Measurements from ENCODE around the gene VASH2. TPM values are rescaled to one million over a fixed set of nuclear protein-coding genes. Genes with fewer than 3 reads are reported as not detected.

VASH2 gene
- total RNA-seq, 4 donors from 2014 or later: 0.85 to 1.7 (median 1.1) TPM; not detected in 1

DNA sequence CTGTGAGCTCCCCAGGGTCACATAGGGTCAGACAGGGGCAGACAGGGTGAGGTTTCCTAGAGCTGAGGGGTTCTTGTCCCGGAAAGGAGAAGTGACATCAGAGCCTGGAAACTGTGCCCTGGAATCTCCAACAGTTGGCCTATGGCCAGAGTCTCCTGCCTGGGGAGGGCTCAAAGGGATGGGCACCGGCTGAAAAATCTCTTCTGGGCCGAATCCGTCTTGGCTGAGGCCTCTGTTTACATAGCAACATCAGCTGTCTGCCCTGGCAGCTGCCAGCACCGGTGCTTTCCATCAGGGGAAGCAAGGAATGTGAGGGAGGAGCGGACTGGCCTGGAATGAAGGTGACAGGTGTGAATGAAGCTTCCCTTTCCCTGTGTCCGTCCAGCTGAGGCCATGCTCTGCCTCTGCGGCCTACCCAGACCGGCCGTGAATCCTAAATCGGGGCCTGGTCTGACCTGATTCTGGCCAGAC is 30.7 kb downstream of the VASH2 start:
- Histone ChIP-seq H3K27me3 (no peaks in the 10 kb centered on the region), H3K9me3 (no peaks in the 10 kb centered on the region), H3K4me3 (no peak overlapping the region), H3K27ac (no peak overlapping the region), H3K4me1 (peaks cover 0 to 10% (median 0%) of the 10 kb centered on the region in 4 donors), H3K36me3 (no peaks in the 10 kb centered on the region)
- no peak for TF ChIP-seq POLR2A (IDR thresholded peaks at IDR 0.05)
- TF ChIP-seq, protein P1, sequence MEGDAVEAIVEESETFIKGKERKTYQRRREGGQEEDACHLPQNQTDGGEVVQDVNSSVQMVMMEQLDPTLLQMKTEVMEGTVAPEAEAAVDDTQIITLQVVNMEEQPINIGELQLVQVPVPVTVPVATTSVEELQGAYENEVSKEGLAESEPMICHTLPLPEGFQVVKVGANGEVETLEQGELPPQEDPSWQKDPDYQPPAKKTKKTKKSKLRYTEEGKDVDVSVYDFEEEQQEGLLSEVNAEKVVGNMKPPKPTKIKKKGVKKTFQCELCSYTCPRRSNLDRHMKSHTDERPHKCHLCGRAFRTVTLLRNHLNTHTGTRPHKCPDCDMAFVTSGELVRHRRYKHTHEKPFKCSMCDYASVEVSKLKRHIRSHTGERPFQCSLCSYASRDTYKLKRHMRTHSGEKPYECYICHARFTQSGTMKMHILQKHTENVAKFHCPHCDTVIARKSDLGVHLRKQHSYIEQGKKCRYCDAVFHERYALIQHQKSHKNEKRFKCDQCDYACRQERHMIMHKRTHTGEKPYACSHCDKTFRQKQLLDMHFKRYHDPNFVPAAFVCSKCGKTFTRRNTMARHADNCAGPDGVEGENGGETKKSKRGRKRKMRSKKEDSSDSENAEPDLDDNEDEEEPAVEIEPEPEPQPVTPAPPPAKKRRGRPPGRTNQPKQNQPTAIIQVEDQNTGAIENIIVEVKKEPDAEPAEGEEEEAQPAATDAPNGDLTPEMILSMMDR (IDR thresholded peaks at IDR 0.05): no peak
- DNase-seq: no peak

DNA sequence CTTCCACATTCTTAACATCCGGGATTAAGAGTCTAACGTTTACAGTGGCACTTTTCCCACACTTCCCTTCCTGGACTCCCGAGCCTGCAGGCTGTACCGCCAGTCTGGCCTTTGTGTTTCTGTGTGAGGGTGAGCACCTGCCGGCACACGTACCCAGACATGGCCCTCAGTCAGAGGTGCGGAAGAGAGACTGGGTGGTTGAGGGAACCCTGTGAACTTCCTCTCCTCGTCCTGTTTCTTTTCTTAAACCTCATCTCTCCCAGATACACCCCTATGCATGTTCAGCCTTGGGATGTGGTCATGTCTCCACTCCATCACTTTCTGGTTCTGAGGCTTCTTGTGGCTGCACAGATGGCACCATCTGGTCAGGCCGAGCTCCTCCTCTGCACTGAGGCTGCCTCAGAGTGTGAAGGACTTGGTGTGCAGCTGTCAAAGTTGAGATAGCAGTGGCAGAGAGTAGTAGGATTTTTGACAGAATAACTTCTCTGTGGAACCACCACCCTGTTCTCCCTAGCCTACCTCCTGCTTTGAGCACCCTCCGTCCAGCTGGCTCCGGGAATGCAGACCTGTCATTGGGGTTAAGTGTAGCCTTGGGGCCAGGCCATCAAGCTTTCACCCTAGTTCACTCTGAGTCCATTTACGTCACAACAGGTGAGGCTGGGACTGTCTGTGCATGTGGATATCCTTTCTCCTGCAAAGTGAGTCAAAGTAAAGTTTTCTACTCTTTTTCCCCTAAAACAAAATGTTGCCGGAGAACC is 31.4 kb downstream of the VASH2 start:
- TF ChIP-seq POLR2A (IDR thresholded peaks at IDR 0.05): no peak
- TF ChIP-seq, protein P1 (IDR thresholded peaks at IDR 0.05): no peak
- Histone ChIP-seq H3K27ac (no peak overlapping the region), H3K4me3 (no peak overlapping the region)

DNA sequence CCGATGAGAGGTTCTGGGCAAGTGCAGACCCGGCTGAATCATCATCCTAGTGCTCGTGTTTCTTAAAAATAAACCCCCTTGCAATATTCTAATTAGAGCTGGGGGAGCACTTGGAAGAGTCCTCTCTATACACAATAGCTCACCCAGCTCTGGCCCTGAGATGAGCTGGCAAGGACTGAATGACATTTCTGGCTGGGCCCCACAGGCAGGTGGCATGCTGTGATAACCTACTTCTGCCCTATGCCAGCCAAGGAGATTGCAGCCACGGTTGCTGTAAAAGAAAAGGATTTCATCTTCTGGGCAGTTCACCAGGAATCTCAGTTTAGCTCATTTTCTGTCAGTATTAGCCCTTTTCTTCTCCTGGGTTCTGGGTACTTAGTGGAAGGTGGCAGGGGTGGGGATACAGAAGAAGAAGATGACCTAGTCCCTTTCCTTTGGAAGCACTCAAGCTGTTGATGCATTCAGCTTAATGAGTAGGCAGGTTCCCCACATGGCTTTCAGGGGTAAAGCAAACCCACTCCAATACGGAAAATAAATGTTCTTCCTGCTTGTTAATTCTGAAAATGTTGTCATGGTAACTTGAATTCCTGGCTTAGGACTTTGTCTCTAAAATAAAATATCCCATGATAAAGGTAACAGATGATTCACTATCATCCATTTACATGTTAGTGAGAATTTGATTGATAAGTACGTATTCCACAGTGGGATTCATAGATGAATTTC is 32.2 kb downstream of the VASH2 start:
- TF ChIP-seq POLR2A (IDR thresholded peaks at IDR 0.05): no peak
- TF ChIP-seq, protein P1 (IDR thresholded peaks at IDR 0.05): no peak
- Histone ChIP-seq H3K27ac (no peak overlapping the region), H3K36me3 (no peaks in the 10 kb centered on the region), H3K9me3 (no peaks in the 10 kb centered on the region), H3K27me3 (no peaks in the 10 kb centered on the region), H3K4me1 (peaks cover 0 to 13% (median 0%) of the 10 kb centered on the region in 4 donors), H3K4me3 (no peak overlapping the region)
- no peak for DNase-seq

More for the DNA sequence above, 31.4 kb downstream of the VASH2 start:
- H3K4me1 ChIP-seq: peaks cover 0 to 10% (median 0%) of the 10 kb centered on the region in 4 donors
- H3K27me3 ChIP-seq: no peaks in the 10 kb centered on the region
- DNase-seq: no peak
- H3K36me3 ChIP-seq: no peaks in the 10 kb centered on the region
- H3K9me3 ChIP-seq: no peaks in the 10 kb centered on the region

DNA sequence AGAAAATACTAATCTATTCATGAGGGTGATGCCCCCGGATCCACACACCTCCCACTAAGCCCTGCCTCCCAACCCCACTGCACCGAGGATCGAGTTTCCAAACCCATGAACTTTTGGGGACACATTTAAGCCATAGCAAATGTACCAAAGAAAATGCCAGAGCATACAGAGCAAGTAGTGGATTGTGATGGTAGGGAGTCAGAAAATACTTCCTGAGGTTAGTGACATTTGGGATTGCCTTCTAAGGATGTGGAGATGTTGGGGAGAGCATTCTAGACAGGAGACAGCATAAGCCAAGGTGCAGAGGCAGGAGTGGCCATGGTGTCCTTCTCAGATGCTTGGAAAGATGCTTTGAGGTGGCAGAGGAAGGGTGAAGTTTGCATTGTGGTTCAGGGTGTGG is 33.1 kb downstream of the VASH2 start:
- TF ChIP-seq POLR2A (IDR thresholded peaks at IDR 0.05): no peak
- TF ChIP-seq, protein P1 (IDR thresholded peaks at IDR 0.05): no peak

DNA sequence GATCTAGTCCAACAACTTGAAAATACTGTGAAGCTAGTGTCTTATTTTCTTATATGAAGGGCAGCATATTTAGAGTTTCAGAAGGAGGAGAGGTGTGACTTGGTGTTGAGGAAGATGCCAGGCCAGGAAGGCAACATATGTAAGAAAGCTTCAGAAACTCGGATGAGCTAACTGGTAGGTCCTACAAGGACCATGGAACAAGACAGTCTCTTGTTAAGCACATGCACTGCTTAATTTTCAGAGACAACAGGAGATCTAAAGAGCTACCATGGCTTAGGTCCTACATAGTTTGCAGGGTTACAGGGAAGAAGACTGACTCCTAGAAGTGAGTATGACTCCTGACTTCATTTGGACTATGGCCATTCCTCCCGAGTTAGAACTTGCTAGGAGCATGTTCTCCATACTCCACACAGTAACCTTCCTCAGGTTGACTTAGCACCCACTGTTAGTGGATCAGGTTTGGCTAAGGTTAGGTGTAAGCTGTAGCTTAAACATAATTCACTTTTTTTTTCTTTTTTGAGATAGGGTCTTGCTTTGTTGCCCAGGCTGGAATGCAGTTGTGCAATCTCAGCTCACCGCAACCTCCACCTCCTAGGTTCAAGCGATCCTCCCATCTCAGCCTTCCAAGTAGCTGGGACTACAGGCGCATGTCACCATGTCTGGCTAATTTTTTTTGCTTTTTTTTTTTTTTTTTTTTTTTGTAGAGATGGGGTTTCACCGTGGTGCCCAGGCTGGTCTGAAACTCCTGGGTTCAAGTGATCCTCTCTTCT is 34.4 kb downstream of the VASH2 start:
- H3K4me1 ChIP-seq: peaks cover 0 to 18% (median 0%) of the 10 kb centered on the region in 4 donors
- no peaks in the 10 kb centered on the region for H3K36me3 ChIP-seq
- H3K9me3 ChIP-seq: no peaks in the 10 kb centered on the region
- no peak for TF ChIP-seq POLR2A (IDR thresholded peaks at IDR 0.05)
- no peaks in the 10 kb centered on the region for H3K27me3 ChIP-seq
- DNase-seq: no peak
- no peak overlapping the region for H3K4me3 ChIP-seq
- no peak overlapping the region for H3K27ac ChIP-seq

More for the DNA sequence above, 33.1 kb downstream of the VASH2 start:
- Histone ChIP-seq H3K4me1 (peaks cover 0 to 18% (median 0%) of the 10 kb centered on the region in 4 donors), H3K4me3 (no peak overlapping the region), H3K9me3 (no peaks in the 10 kb centered on the region), H3K27ac (no peak overlapping the region), H3K36me3 (no peaks in the 10 kb centered on the region), H3K27me3 (no peaks in the 10 kb centered on the region)
- DNase-seq: no peak

Measured in Peyer's patch (tissue), 4 donors.